ENCODE data around the gene PTEN. TPM values are rescaled to one million over a fixed set of nuclear protein-coding genes. Genes with fewer than 3 reads are reported as not detected.

PTEN gene
- total RNA-seq, 1 donor = 171 TPM

DNA sequence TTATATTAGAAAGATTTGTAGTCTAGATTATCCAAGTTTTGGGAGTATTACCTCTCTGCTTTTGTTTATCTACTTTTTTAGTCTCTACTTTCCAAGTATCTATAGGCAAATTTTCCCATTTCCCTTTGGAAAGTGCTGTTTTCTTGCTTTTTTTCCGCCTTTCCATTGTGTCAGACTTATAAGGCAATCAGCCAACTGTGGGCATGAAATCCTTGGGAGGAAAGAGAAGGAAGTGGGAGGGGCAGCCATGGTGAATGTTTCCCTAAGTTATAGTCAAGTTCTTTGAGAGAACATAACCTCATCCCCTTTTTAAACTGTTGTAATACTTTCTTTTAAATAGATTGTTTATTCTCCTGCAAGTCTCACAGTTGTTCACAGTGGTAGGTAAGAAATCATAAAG lies 52.6 kb downstream of the PTEN start:
- H3K4me1 ChIP-seq (ENCODE audit: insufficient read depth, low read length) = peaks cover 29% of the 10 kb centered on the region
- H3K4me3 ChIP-seq (ENCODE audit: low read length) = no peak overlapping the region
- H3K27me3 ChIP-seq (ENCODE audit: insufficient read depth, low read length) = no peaks in the 10 kb centered on the region
- peaks cover 27% of the 10 kb centered on the region for H3K9me3 ChIP-seq (ENCODE audit: low read depth, low read length)

DNA sequence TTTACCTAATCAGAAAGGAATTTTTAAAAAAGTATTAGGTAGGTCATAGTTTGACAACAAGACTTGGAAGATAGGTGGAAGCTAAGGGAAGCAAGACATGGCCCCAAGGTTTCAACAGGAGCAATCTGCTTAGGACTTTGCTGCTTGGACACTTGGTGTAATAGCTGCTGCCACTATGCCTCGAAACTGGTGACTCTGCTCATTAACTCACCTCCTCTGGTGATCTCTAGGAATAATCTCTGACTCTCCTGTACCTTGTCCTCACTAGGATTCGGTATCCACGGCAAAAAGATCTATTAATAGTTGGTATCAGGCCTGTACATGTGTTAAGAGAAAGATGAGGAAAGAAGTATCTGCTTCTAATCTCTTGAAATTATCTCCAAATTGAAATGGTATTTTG lies 53.1 kb downstream of the PTEN start:
- H3K4me3 ChIP-seq (ENCODE audit: low read length) = no peak overlapping the region
- H3K4me1 ChIP-seq (ENCODE audit: insufficient read depth, low read length) = peaks cover 29% of the 10 kb centered on the region
- peaks cover 26% of the 10 kb centered on the region for H3K9me3 ChIP-seq (ENCODE audit: low read depth, low read length)
- no peaks in the 10 kb centered on the region for H3K27me3 ChIP-seq (ENCODE audit: insufficient read depth, low read length)

DNA sequence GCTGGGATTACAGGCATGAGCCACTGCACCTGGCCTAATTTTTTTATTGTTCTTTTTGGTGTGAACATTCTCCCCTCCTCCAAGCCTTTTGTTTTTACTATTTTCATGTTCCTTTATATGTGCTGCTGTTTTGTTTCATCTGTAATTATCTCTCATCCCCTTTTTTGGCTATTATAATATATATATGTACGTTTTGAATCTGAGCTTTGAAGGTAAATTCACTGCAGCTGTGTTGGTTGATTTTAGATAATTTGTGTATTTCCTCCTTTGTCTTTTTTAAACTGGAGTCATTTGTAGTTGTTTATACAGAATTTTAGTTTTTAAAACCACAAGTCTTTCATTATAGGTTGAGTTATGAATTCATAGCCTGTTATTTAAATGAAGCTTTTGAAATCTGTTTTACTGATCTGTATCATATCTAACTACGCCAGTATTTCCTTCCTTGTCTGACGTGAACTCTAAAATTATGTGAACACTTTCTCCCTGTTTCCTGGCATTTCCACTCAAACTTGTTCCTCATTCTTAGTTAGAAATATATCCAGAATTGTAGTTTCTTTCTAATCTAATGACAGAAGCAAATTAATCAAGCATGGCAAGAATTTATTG lies 54.9 kb downstream of the PTEN start:
- H3K4me3 ChIP-seq (ENCODE audit: low read length) = no peak overlapping the region
- H3K4me1 ChIP-seq (ENCODE audit: insufficient read depth, low read length) = peaks cover 34% of the 10 kb centered on the region
- H3K9me3 ChIP-seq (ENCODE audit: low read depth, low read length) = peaks cover 7% of the 10 kb centered on the region

DNA sequence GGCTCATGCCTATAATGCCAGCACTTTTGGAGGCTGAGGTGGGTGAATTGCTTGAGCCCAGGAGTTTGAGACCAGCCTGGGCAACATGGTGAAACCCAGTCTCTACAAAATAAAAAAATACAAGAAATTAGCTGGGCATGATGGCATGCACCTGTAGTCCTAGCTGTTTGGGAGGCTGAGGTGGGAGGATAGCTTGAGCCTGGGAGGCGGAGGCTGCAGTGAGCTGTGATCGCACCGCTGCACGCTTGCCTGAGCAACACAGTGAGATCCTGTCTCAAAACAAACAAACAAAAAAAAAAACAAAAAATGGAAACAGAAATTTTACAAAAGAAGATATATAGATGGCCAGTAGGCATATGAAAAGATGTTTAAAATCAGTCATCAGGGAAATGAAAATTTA lies 57.1 kb downstream of the PTEN start:
- peaks cover 30% of the 10 kb centered on the region for H3K4me1 ChIP-seq (ENCODE audit: insufficient read depth, low read length)
- no peak overlapping the region for H3K4me3 ChIP-seq (ENCODE audit: low read length)
- H3K27me3 ChIP-seq (ENCODE audit: insufficient read depth, low read length) = no peaks in the 10 kb centered on the region
- no peaks in the 10 kb centered on the region for H3K9me3 ChIP-seq (ENCODE audit: low read depth, low read length)

More for the DNA sequence above, 54.9 kb downstream of the PTEN start:
- no peaks in the 10 kb centered on the region for H3K27me3 ChIP-seq (ENCODE audit: insufficient read depth, low read length)

GRCh38 chr10:87921931-87922688 lies 58.7 kb downstream of the PTEN start:
- H3K4me3 ChIP-seq (ENCODE audit: low read length) = no peak overlapping the region
- H3K27me3 ChIP-seq (ENCODE audit: insufficient read depth, low read length) = no peaks in the 10 kb centered on the region
- H3K9me3 ChIP-seq (ENCODE audit: low read depth, low read length) = no peaks in the 10 kb centered on the region
- peaks cover 28% of the 10 kb centered on the region for H3K4me1 ChIP-seq (ENCODE audit: insufficient read depth, low read length)

DNA sequence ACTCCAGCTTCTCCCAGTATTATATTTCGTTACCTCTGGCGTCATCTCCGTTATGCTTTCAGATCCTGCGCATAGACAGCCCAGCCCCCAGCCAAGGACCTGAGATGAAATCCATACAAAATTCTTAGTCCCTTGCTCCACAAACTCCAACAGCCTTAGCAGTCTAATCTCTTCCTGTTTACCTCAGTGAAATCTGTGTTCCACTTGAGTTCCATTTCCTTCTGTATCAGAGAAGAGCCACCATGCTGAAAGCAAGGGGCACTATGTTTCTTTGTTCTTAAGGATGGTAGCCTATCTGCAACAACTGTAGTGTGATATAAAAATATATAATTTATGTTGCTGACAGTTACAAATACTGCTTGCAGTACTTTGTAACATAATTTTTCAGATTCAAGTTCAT lies 59.8 kb downstream of the PTEN start:
- no peaks in the 10 kb centered on the region for H3K9me3 ChIP-seq (ENCODE audit: low read depth, low read length)
- H3K4me3 ChIP-seq (ENCODE audit: low read length) = no peak overlapping the region
- peaks cover 27% of the 10 kb centered on the region for H3K4me1 ChIP-seq (ENCODE audit: insufficient read depth, low read length)
- no peaks in the 10 kb centered on the region for H3K27me3 ChIP-seq (ENCODE audit: insufficient read depth, low read length)

DNA sequence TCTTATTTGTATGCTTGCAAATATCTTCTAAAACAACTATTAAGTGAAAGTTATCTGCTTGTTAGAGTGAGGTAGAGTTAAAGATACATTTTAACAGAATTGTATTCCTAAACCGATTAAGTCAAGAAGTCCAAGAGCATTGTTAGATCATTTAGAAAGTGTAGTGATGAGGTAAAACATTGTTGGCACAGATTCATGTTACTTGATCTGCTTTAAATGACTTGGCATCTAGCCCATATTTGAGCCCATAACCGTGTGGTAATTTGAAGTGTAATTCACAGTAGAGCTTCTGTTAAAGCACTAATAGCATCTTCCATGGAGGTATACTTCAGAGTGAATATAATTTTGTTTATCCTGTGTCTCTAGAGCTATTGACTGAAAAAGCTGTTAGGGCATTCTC lies 62.1 kb downstream of the PTEN start:
- Histone ChIP-seq H3K4me1 (ENCODE audit: insufficient read depth, low read length) (peaks cover 20% of the 10 kb centered on the region), H3K9me3 (ENCODE audit: low read depth, low read length) (no peaks in the 10 kb centered on the region), H3K4me3 (ENCODE audit: low read length) (no peak overlapping the region), H3K27me3 (ENCODE audit: insufficient read depth, low read length) (no peaks in the 10 kb centered on the region)

- Histone ChIP-seq H3K27me3 (ENCODE audit: insufficient read depth, low read length) (no peaks in the 10 kb centered on the region), H3K4me3 (ENCODE audit: low read length) (no peak overlapping the region), H3K9me3 (ENCODE audit: low read depth, low read length) (no peaks in the 10 kb centered on the region), H3K4me1 (ENCODE audit: insufficient read depth, low read length) (peaks cover 24% of the 10 kb centered on the region)
Observed at GRCh38 chr10:87927091-87927490, 63.7 kb downstream of the PTEN start.

- Histone ChIP-seq H3K4me1 (ENCODE audit: insufficient read depth, low read length) (peaks cover 19% of the 10 kb centered on the region), H3K4me3 (ENCODE audit: low read length) (no peak overlapping the region), H3K9me3 (ENCODE audit: low read depth, low read length) (no peaks in the 10 kb centered on the region), H3K27me3 (ENCODE audit: insufficient read depth, low read length) (no peaks in the 10 kb centered on the region)
Observed at GRCh38 chr10:87928996-87929395, 65.6 kb downstream of the PTEN start.

DNA sequence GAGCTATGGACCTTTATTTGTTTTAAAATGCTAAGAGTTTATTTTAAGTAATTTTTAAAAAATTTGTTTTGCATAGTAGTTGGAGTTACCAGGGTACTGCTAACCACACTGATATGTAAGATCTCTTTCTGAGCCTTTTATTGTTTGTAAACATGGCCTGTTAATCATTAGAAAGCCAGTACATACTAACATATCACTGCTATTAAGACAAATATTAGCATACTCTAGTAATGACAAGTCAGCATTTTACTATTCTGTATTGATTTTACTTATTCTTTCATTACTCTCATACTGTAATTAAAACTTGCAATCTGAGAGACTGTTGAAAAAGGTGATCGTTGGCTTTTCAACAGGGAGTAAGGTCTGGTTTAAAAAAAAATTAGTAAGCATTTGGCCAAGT lies 66.7 kb downstream of the PTEN start:
- Histone ChIP-seq H3K27me3 (ENCODE audit: insufficient read depth, low read length) (no peaks in the 10 kb centered on the region), H3K9me3 (ENCODE audit: low read depth, low read length) (no peaks in the 10 kb centered on the region), H3K4me3 (ENCODE audit: low read length) (no peak overlapping the region), H3K4me1 (ENCODE audit: insufficient read depth, low read length) (peaks cover 19% of the 10 kb centered on the region)

GRCh38 chr10:87930934-87931835 lies 67.8 kb downstream of the PTEN start:
- Histone ChIP-seq H3K4me3 (ENCODE audit: low read length) (no peak overlapping the region), H3K9me3 (ENCODE audit: low read depth, low read length) (no peaks in the 10 kb centered on the region), H3K4me1 (ENCODE audit: insufficient read depth, low read length) (peaks cover 19% of the 10 kb centered on the region), H3K27me3 (ENCODE audit: insufficient read depth, low read length) (no peaks in the 10 kb centered on the region)

- peaks cover 14% of the 10 kb centered on the region for H3K4me1 ChIP-seq (ENCODE audit: insufficient read depth, low read length)
- no peak overlapping the region for H3K4me3 ChIP-seq (ENCODE audit: low read length)
- no peaks in the 10 kb centered on the region for H3K9me3 ChIP-seq (ENCODE audit: low read depth, low read length)
- no peaks in the 10 kb centered on the region for H3K27me3 ChIP-seq (ENCODE audit: insufficient read depth, low read length)
Observed at GRCh38 chr10:87931836-87932230, 68.4 kb downstream of the PTEN start.

DNA sequence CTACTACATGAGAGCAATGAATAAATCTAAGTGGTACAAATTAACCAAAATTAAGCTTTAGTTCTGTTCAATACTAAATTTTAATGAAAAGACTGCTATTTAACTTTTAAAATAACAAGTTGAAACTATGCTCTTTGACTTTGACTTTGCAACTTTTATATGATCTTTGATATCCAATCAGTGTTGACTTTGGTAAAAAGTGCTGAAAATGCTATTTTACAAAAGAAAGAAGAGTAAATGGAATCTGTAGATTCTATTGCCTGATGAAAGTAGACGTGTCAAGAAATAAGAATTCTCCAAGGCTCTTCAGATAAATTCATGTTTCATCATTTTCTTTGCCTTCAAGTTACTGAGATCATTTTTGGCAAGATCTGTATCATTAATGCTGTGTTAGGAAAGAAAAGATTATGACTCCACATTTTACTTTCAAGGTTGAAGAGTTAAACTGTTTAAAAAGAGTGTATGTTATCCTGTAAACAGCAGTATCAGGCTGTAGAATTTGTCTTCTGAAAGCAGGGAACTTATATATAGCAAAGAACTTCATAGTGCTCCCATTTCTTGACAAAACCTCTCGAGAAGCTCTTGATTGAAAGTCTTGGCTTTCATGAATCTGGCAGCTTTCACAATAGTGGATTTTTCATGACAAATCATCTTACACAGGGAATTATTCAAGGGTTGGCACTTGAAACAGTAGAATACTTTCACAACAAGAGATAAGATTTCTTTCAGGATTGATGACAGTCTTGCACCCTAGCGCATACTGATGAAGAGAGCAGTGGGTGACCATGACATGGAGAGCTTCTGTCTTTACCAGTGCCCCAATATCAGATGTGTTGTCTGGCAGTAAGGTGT lies 72.1 kb downstream of the PTEN start:
- H3K27me3 ChIP-seq (ENCODE audit: insufficient read depth, low read length) = no peaks in the 10 kb centered on the region
- H3K4me1 ChIP-seq (ENCODE audit: insufficient read depth, low read length) = peaks cover 7% of the 10 kb centered on the region
- no peak overlapping the region for H3K4me3 ChIP-seq (ENCODE audit: low read length)
- H3K9me3 ChIP-seq (ENCODE audit: low read depth, low read length) = no peaks in the 10 kb centered on the region

- no peak overlapping the region for H3K4me3 ChIP-seq (ENCODE audit: low read length)
- no peaks in the 10 kb centered on the region for H3K9me3 ChIP-seq (ENCODE audit: low read depth, low read length)
- no peaks in the 10 kb centered on the region for H3K27me3 ChIP-seq (ENCODE audit: insufficient read depth, low read length)
- peaks cover under 1% of the 10 kb centered on the region for H3K4me1 ChIP-seq (ENCODE audit: insufficient read depth, low read length)
Observed at GRCh38 chr10:87940210-87940609, 76.8 kb downstream of the PTEN start.

All from mononuclear cell (primary cell).